Measurements from ENCODE around the gene DRAXIN. TPM values are rescaled to one million over a fixed set of nuclear protein-coding genes. Genes with fewer than 3 reads are reported as not detected.

Gene DRAXIN
- total RNA-seq, 1 experiment from 2014 or later, result 20.5 TPM

DNA sequence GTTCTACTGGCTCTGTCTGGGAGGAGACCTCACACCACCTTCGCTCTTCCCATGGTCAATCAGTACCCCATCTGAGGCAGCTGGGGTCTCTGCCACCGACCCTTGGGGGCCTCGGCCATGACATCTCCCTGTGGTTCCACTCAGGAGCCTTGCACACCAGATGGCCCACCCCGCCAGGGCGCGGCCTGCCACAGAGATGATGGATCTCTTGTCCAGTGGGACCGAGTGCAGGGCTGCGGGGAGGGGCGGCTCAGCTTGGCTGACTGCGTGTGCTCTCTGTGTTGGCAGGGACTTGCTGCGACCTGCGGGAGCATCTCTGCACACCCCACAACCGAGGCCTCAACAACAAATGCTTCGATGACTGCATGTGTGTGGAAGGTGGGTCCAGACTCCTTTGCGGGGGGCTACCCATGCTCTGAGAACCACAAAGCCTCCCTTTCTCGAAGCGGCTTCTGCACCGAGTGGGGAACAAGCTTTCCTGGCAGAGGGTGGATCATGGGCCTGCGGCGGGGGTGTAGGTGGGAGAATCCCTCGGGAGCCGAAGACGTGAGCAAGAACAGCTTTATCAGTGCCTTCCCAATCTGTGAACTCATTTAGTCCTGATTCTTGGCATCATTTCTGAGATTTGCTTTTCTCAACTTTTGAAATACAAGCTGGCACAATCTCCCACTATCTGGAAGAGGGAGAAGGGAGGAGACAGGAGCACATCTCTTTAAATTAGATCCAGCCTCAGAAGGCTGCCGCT is 23.5 kb downstream of the DRAXIN start:
- Histone ChIP-seq H4K91ac (ENCODE audit: insufficient read length, low read depth, low read length) (no peak overlapping the region), H3K23ac (ENCODE audit: insufficient read length, low read depth, low read length) (no peak overlapping the region), H3T11ph (ENCODE audit: low read length) (no peak overlapping the region), H4K20me1 (ENCODE audit: control insufficient read depth, insufficient read depth, insufficient read length) (no peaks in the 10 kb centered on the region), H3K9me3 (ENCODE audit: control insufficient read depth, low read depth, low read length) (no peaks in the 10 kb centered on the region), H2AK5ac (ENCODE audit: insufficient read length, low read length) (no peak overlapping the region), H2BK12ac (ENCODE audit: insufficient read length, low read depth, low read length) (no peak overlapping the region), H3K4me2 (ENCODE audit: insufficient read depth, insufficient read length, low read length) (no peak overlapping the region), H3K14ac (ENCODE audit: insufficient read depth, low read length) (no peak overlapping the region), H2BK120ac (ENCODE audit: low read depth, low read length, poor library complexity, severe bottlenecking) (no peak overlapping the region), H3K18ac (ENCODE audit: insufficient read length, low read depth, low read length) (no peak overlapping the region), H2BK20ac (ENCODE audit: low read depth, low read length, poor library complexity, severe bottlenecking) (no peak overlapping the region), H3K79me1 (ENCODE audit: insufficient read depth, low read depth, low read length, poor library complexity, severe bottlenecking) (no peaks in the 10 kb centered on the region), H3K27me3 (ENCODE audit: insufficient read depth, low read length) (no peaks in the 10 kb centered on the region), H2BK15ac (ENCODE audit: low read depth, low read length) (no peak overlapping the region), H3K23me2 (ENCODE audit: insufficient read length, low read depth, low read length, poor library complexity, severe bottlenecking) (no peaks in the 10 kb centered on the region), H3K4me1 (ENCODE audit: insufficient read depth, low read length) (no peaks in the 10 kb centered on the region), H2BK5ac (ENCODE audit: insufficient read length, low read length) (no peak overlapping the region), H3K4ac (ENCODE audit: low read depth, low read length) (no peak overlapping the region), H4K8ac (replicated peaks; ENCODE audit: insufficient read length, low read depth, low read length) (no peak overlapping the region), H3K9ac (ENCODE audit: extremely low read depth, insufficient read length, low read length) (no peak overlapping the region), H2AFZ (ENCODE audit: low read length) (no peak overlapping the region), H4K5ac (ENCODE audit: insufficient read length, low read depth, low read length) (no peak overlapping the region), H3K27ac (ENCODE audit: insufficient read length, low read depth, low read length) (no peak overlapping the region), H3K79me2 (ENCODE audit: insufficient read depth, low read length) (no peaks in the 10 kb centered on the region), H3K56ac (ENCODE audit: insufficient read length, low read depth, low read length) (no peak overlapping the region)
- Mint-ChIP-seq H3K36me3 (ENCODE audit: insufficient read depth in 1 of 3, low read depth in 3 of 3) (peaks cover 6 to 35% (median 6%) of the 10 kb centered on the region in 3 experiments; a peak in 5 of 7 replicates), H3K4me1 (peaks cover 2 to 7% of the 10 kb centered on the region in 2 experiments; a peak in 2 of 4 replicates), H3K4me3 (no peak overlapping the region), H3K9me3 (no peaks in the 10 kb centered on the region; a peak in 1 of 5 replicates), H3K27me3 (ENCODE audit: low read depth) (no peaks in the 10 kb centered on the region), H3K27ac (peak overlapping the region in 1 of 3 experiments; percentile 18; a peak in 1 of 7 replicates)
- WGBS (ENCODE audit: extremely low coverage, insufficient read length, low lambda C conversion rate), result no CpG with 5 or more reads among the region's 24 CpGs
- TF ChIP-seq, protein P1, sequence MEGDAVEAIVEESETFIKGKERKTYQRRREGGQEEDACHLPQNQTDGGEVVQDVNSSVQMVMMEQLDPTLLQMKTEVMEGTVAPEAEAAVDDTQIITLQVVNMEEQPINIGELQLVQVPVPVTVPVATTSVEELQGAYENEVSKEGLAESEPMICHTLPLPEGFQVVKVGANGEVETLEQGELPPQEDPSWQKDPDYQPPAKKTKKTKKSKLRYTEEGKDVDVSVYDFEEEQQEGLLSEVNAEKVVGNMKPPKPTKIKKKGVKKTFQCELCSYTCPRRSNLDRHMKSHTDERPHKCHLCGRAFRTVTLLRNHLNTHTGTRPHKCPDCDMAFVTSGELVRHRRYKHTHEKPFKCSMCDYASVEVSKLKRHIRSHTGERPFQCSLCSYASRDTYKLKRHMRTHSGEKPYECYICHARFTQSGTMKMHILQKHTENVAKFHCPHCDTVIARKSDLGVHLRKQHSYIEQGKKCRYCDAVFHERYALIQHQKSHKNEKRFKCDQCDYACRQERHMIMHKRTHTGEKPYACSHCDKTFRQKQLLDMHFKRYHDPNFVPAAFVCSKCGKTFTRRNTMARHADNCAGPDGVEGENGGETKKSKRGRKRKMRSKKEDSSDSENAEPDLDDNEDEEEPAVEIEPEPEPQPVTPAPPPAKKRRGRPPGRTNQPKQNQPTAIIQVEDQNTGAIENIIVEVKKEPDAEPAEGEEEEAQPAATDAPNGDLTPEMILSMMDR (conservative IDR thresholded peaks at IDR 0.05), result no peak
- no peak for DNase-seq

Data from H9 (cell line).